Iris pigment epithelial cell (primary cell): ENCODE data around the gene SHISA5.
A peak's percentile ranks its signal among the peaks of the same experiment; 100 is the strongest.

Experiments used
- DNase-seq: peaks from one replicate; pipeline ENCODE4 v3.0.0-alpha.2; 2011; ENCODE audit warnings: low read depth

SHISA5 gene

DNA sequence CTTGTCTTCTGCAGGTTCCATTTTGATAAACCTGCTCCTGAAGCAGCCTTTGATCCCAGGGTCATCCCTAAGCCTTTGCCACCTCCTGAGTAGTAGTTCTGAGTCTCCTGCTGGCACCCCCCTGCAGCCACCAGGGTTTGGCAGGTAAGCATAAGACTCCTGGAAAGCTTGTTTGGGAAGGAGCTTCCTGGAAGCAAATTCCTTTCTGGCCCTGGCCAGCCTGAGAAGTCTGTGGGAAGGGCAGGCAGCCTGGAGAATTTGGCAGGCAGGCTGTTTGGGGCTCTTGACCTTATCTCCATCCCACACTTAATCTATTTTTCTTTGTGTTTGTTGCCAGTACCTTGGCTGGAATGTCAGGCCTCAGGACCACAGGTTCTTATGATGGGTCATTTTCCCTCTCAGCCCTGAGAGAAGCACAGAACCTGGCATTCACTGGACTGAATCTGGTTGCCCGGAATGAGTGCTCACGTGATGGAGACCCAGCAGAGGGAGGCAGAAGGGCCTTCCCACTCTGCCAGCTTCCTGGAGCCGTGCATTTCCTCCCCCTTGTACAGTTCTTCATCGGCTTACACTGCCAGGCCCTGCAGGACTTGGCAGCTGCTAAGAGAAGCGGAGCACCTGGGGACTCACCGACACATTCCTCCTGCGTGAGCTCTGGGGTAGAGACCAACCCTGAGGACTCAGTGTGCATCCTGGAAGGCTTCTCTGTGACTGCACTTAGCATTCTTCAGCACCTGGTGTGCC is 44.0 kb downstream of the SHISA5 start:
- DNase-seq = no peak

DNA sequence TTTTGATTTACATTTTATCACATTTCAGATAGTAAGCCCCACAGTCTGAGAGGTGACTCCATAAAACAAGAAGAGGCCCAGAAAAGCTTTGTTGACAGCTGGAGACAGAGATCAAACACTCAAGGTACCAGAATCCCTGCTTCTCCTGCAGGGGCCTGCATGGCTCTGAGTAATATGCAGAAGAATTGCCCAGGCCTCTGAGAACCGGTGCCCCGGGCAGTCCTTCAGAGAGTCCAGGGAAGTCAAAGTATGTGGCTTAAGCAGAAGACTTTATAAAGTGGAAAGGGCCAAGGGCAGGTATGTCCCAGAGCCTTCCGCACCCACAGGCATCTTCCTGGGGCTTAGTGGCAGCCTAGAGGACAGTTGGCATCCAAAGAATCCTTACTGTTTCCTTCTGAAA is 44.6 kb downstream of the SHISA5 start:
- no peak for DNase-seq

DNA sequence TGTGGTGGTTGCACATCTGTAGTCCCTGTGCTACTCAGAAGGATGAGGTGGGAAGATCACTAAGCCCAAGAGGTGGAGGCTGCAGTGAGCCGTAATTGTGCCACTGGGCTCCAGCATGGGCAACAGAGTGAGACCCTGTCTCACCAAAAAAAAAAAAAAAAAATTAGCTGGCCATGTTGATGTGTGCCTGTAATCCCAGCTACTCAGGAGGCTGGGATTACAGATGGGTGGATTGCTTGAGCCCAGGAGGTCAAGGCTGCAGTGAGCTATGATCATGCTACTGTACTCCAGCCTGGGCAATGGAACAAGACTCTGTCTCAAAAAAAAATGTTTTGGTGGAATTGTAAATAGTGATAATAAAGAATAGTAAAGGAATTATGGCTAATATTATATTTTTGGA is 47.5 kb downstream of the SHISA5 start:
- DNase-seq = no peak

- no peak for DNase-seq
Observed at GRCh38 chr3:48451270-48451669, 52.7 kb downstream of the SHISA5 start.

GRCh38 chr3:48446425-48447193 is 57.4 kb downstream of the SHISA5 start, which contains the start of gene ATRIP:
Gene ATRIP, plus strand, starts transcription at chr3:48446737. Its CDS starts 109 bp downstream, at chr3:48446846.
- DNase-seq = peak; percentile 91

DNA sequence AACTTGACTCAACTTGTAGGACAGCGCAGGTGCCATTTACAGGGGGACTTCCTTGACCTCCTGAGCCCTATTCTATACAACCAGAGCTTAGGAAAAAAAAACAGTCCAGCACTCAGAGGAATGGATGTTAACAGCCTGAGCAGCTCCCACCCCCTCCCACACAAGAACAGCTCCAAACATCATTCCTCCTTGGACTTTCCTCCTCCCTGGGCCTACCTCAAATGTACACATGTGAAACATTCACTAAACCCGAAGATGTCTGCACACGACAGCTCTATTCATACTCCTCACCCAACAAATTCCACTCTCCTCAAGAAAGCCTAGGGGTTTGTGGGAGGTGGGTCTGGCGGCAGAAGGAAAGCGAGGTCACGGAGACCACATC is 57.9 kb downstream of the SHISA5 start:
- no peak for DNase-seq

- no peak for DNase-seq
Observed at GRCh38 chr3:48445277-48445882, 58.6 kb downstream of the SHISA5 start.

- no peak for DNase-seq
Observed at GRCh38 chr3:48441940-48442339, 62.0 kb downstream of the SHISA5 start.

- peak; percentile 36 for DNase-seq
Observed at GRCh38 chr3:48440590-48440958, 63.4 kb downstream of the SHISA5 start.

DNA sequence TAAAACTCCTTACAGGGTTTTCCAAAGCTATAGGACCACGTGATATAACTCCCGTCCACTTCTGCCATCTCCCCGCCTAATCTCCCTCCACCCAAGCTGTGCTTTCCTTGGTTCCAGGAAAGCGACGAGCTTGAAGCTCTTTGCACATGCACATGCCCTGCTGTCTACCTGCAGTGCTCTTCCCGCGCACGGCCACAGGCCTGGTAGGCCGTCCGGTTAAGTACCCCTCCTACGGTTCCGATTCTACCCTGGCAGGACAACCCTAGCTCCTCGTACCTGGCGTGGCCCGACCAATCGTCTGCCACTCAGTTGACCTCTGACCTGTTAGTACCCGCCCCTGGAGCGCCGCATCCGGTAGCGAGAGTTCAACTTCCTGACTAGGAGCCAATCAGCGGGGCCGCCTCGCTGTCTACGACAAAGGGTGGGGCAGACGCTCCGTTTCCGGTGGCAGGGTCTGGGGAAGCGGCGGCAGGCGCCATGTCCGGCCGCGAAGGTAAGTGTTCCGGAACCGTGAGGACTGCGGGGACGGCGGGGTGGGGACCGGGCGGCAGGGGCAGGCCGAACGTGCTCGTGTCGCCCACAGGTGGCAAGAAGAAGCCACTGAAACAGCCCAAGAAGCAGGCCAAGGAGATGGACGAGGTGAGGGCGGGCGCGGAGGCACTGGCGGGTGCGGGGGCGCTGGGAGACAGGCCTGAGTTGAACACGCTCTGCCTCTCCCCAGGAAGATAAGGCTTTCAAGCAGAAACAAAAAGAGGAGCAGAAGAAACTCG is 64.0 kb downstream of the SHISA5 start, which contains the start of the genes CCDC51 and TMA7:
Gene CCDC51 (minus strand): TSS at position 300 of the 770 bp plus-strand sequence. CDS start 4,991 bp downstream, outside the sequence.
Gene TMA7 (plus strand): TSS at position 438 of the 770 bp plus-strand sequence. CDS start 40 bp downstream, at position 478.
- peak; percentile 96 for DNase-seq

DNA sequence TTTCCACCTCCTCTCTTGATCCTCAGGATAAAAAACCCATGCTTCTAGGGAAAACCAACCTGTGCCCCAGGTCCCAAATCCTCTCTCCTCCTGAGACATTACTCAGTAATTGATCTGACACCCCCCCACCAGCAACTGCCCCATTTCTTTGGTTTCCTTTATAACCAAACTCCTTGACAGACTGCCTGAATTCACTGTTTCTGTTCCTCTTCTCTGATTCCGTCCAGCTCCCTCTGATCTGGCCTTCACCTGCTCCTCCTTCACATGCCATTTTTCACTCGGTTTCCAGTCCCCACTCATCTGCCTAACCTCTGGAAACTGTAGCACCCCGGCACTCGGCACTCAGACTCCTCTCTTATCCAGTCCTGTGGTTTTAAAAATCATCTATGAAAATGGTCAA is 66.2 kb downstream of the SHISA5 start:
- DNase-seq = no peak

DNA sequence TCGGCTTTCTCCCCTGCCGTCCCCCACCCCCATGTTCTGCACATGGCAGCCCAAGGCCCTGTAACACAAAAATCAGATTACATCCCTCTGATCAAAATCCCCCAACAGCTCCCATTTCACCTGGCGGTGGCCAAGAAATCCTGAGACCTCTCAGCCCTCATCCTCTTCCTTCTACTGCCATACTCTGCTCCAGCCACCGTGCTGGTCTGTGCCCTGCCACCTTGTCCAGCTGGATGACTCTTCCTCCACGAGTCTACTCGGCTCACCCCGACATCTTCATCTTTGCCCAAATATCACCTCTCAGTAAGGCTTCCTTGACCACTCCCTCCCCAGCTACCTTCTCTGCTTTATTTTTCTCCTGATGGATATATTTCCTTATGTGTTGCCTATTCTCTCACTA is 67.1 kb downstream of the SHISA5 start:
- no peak for DNase-seq

DNA sequence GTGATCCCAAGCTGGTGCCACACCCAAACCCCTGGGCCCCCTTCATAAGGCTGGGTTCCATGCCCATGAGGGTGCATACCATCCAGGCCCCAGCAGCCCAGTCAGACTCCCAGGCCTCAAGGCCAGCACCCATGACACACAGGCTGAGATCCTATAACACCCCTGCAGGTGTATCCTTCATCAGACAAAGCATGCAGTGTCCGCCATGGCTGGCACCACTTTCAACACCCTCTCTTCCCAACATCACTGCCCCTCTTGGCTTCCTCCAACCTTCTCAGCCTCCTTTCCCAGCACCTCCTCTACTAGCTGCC is 67.5 kb downstream of the SHISA5 start:
- DNase-seq = no peak

DNA sequence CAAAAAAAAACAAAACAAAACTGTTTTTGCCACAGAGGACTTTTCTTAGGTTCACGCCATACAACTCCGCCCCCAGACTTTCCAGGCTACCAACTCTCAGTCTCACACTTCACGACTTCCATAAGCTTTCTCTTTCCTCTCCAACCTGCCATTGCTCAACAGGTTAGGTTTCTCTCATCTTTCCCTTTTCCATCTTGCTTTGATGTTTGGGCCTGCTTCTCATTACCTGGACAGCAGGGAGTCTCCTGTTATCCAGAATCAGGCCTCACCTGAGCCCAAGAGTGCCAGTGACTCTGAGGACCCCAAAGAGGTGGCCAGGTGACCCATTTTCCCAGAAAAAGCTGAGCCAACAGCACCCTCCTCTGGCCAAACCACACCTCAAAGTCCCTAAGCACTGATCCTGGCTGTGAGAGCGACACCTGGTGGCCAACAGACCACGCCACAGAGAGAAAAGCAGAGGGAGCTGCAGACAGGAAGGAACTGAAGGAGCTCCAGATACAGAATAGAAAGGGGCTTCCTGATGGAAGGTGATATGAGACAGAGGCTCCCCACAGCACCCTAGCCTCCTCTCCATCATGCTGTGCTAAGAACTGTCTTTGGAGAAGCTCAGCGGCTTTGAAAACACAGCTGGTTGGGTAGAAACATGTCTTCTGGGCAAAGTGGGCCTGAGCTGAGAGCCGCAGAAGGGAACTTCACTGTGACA is 68.0 kb downstream of the SHISA5 start:
- DNase-seq = peak; percentile 78

DNA sequence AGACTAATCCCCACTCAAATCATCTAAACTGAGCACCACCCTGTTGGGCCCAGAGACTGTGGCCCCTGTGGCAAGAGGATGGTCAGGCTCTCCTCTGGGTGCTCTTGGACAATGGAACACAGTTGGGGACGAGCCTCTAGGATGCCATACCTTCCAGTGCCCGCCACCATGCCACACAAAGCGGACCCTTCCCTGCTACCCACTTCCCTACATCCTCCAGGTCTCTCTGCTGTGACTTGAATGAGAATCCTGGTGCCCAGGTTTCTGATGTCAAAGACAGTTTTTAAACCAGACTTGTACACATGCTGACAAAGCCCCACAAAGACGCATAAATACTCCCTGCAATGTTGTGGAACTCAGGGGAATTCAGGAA is 68.8 kb downstream of the SHISA5 start:
- DNase-seq = no peak

- DNase-seq = no peak
Observed at GRCh38 chr3:48434591-48435222, 69.3 kb downstream of the SHISA5 start.

- peak; percentile 39 for DNase-seq
Observed at GRCh38 chr3:48433472-48434118, 70.4 kb downstream of the SHISA5 start.

DNA sequence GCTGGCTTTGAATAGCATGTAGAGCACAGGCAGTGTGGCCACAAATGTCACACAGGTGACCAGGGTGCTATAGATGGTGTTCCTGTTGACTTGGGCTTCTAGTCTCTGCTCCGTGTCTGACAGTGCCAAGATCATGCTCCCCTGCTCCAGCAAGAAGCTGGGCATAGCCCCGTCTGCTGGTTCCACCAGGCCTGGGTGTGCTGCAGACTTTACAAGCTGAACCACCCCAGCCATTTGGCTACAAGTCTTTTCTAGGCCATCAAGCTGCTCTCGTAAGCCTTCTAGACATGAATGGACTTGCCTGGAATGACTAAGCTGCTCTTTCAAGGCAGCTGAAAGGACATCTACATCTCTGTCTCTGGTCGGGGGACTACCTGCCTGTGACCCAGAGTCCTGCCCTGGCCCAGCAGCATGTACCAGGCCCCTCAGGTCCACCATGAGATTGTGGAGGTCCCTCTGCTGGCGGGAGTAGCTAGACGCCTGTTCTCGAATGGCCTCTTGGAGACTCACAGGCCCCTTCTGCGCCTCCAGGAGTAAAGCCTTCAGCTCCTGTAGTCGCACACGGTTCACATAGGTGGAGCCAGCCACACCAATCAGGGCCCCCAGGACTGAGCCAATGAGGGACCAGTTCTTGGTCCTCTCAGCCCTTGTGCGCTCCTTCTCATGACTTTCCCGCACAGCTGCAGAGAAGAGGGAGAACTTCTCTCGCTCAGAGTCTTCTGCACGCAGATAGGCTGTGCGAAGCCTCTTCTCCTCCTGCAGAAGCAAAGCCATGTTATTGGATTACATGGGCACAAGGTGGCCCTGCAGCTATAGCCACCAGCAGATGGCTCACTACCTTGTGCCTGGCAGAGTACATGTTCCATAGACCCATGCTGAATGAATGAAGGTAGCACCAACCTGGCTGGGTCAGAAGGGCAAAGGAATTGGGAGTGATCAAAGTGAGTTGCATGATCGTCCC is 71.3 kb downstream of the SHISA5 start:
- peak; percentile 47 for DNase-seq

- no peak for DNase-seq
Observed at GRCh38 chr3:48431224-48432029, 72.5 kb downstream of the SHISA5 start.
